Liver (tissue), 9 donors: Measurements from ENCODE around the gene LRRC40. TPM values are rescaled to one million over a fixed set of nuclear protein-coding genes. Genes with fewer than 3 reads are reported as not detected.

Experiments used
- DNase-seq: peaks from one replicate; pipeline ENCODE4 v3.0.0-alpha.2; 2017; ENCODE audit warnings: low spot score
- H3K27ac ChIP-seq, 2 donors: one replicate each; pipeline ENCODE4 v1.7.0; 2013; ENCODE audit warnings: inconsistent platforms in 2 of 2, low read length in 2 of 2, control low read depth in 1 of 2, low read depth in 1 of 2, mild to moderate bottlenecking in 1 of 2
- H3K27me3 ChIP-seq, 4 donors: one replicate each; pipeline versions ENCODE4 v1.6.1 to v1.7.0; 2013; ENCODE audit warnings: low read length in 3 of 4, inconsistent platforms in 1 of 4, mild to moderate bottlenecking in 1 of 4, moderate library complexity in 1 of 4; ENCODE audit not compliant: control insufficient read depth in 4 of 4, insufficient read depth in 4 of 4
- H3K36me3 ChIP-seq, 4 donors: one replicate each; pipeline versions ENCODE4 v1.6.1 to v1.7.0; 2013; ENCODE audit warnings: low read length in 3 of 4, mild to moderate bottlenecking in 3 of 4, low read depth in 1 of 4, moderate library complexity in 1 of 4; ENCODE audit not compliant: control insufficient read depth in 4 of 4, insufficient read depth in 3 of 4
- H3K4me1 ChIP-seq, 4 donors: one replicate each; pipeline versions ENCODE4 v1.6.1 to v1.7.0; 2013; ENCODE audit warnings: low read length in 3 of 4, mild to moderate bottlenecking in 3 of 4, moderate library complexity in 1 of 4; ENCODE audit not compliant: control insufficient read depth in 4 of 4, insufficient read depth in 4 of 4
- H3K4me3 ChIP-seq, 3 donors: one replicate each; pipeline versions ENCODE4 v1.6.1 to v1.7.0; 2013; ENCODE audit warnings: low read length in 3 of 3, control low read depth in 1 of 3, low read depth in 1 of 3, mild to moderate bottlenecking in 1 of 3
- H3K9ac ChIP-seq, 2 donors: one replicate each; pipeline ENCODE4 v1.7.0; 2013; ENCODE audit warnings: low read length in 2 of 2, mild to moderate bottlenecking in 2 of 2, moderate library complexity in 2 of 2, control low read depth in 1 of 2, low read depth in 1 of 2
- H3K9me3 ChIP-seq, 4 donors: one replicate each; pipeline versions ENCODE4 v1.6.1 to v1.7.0; 2013; ENCODE audit warnings: low read length in 3 of 4; ENCODE audit not compliant: control insufficient read depth in 4 of 4
- ATF3 ChIP-seq: IDR thresholded peaks from 2 replicates; pipeline ENCODE4 v1.6.1; 2016; ENCODE audit warnings: antibody characterized with exemption
- EGR1 ChIP-seq, 2 donors: IDR thresholded peaks; 2 replicates each; pipeline ENCODE4 v1.6.1; 2016 to 2018; ENCODE audit warnings: antibody characterized with exemption in 2 of 2, low read depth in 2 of 2
- FOXA1 ChIP-seq: IDR thresholded peaks from 2 replicates; pipeline ENCODE4 v1.6.1; 2016; ENCODE audit warnings: antibody characterized with exemption
- FOXA2 ChIP-seq: IDR thresholded peaks from 2 replicates; pipeline ENCODE4 v1.6.1; 2016; ENCODE audit warnings: antibody characterized with exemption
- GABPA ChIP-seq, 2 donors: IDR thresholded peaks in 1 of 2; conservative IDR thresholded peaks in 1 of 2; 2 replicates each; pipeline ENCODE4 v1.6.1; 2016; ENCODE audit warnings: antibody characterized with exemption in 2 of 2, mild to moderate bottlenecking in 1 of 2, moderate library complexity in 1 of 2
- HNF4A ChIP-seq, 2 donors: conservative IDR thresholded peaks; 2 replicates each; pipeline ENCODE4 v1.6.1; 2016; ENCODE audit warnings: antibody characterized with exemption in 2 of 2, mild to moderate bottlenecking in 2 of 2
- HNF4G ChIP-seq: IDR thresholded peaks from 2 replicates; pipeline ENCODE4 v1.6.1; 2016; ENCODE audit warnings: antibody characterized with exemption
- JUND ChIP-seq, 2 donors: IDR thresholded peaks; 2 replicates each; pipeline ENCODE4 v1.6.1; 2016; ENCODE audit warnings: antibody characterized with exemption in 2 of 2
- MAX ChIP-seq: IDR thresholded peaks from 2 replicates; pipeline ENCODE4 v1.6.1; 2016; ENCODE audit warnings: antibody characterized with exemption
- NR2F2 ChIP-seq: IDR thresholded peaks from 2 replicates; pipeline ENCODE4 v1.6.1; 2016; ENCODE audit warnings: antibody characterized with exemption
- RAD21 ChIP-seq, 2 donors: IDR thresholded peaks; 2 replicates each; pipeline ENCODE4 v1.6.1; 2016; ENCODE audit warnings: antibody characterized with exemption in 2 of 2, mild to moderate bottlenecking in 2 of 2
- REST ChIP-seq: IDR thresholded peaks from 2 replicates; pipeline ENCODE4 v1.6.1; 2016; ENCODE audit warnings: antibody characterized with exemption, mild to moderate bottlenecking
- SP1 ChIP-seq: IDR thresholded peaks from 2 replicates; pipeline ENCODE4 v1.6.1; 2018; ENCODE audit warnings: antibody characterized with exemption, mild to moderate bottlenecking
- YY1 ChIP-seq: IDR thresholded peaks from 2 replicates; pipeline ENCODE4 v1.6.1; 2016; ENCODE audit warnings: antibody characterized with exemption, mild to moderate bottlenecking
- ZBTB33 ChIP-seq: IDR thresholded peaks from 2 replicates; pipeline ENCODE4 v1.6.1; 2016; ENCODE audit warnings: antibody characterized with exemption
- WGBS: extraction: QIAGEN DNeasy Blood & Tissue Kit; methylation state at CpG from one replicate; pipeline ENCODE4 v1.1.7; 2013; 5-methylcytosine and 5-hydroxymethylcytosine counted together
- polyA plus RNA-seq, 2 donors: library from polyadenylated mRNA; stranded (reverse) in 1 of 2; unstranded in 1 of 2; fragments of 200-250 nt in 1 of 2; fragments of >200 nt in 1 of 2; fragmentation: Nextera tagmentation in 1 of 2; extraction: Ambion mirVana in 1 of 2; gene quantifications; one replicate each; pipeline versions ENCODE4 v1.2.1 to v1.2.3, GENCODE V29; 2013 to 2015
- total RNA-seq, 2 donors: library from RNA; depleted of rRNA; stranded (reverse); fragments of >200 nt; gene quantifications; one replicate each; pipeline ENCODE4 v1.2.3, GENCODE V29; 2014
- donor health status: healthy.
- donor health status: healthy.
- donor health status: healthy.
- donor health status: healthy.
- donor health status: healthy.

Gene LRRC40
- total and polyA plus RNA-seq, 4 donors: 6.6 to 15.8 (median 10.6) TPM

- Histone ChIP-seq H3K9me3 (no peaks in the 10 kb centered on the region), H3K4me1 (no peaks in the 10 kb centered on the region), H3K9ac (no peak overlapping the region), H3K4me3 (no peak overlapping the region), H3K27me3 (peaks cover 0 to 2% (median 0%) of the 10 kb centered on the region in 4 donors), H3K36me3 (no peaks in the 10 kb centered on the region), H3K27ac (no peak overlapping the region)
- TF ChIP-seq YY1 (no peak), HNF4G (no peak), EGR1 (IDR thresholded peaks at IDR 0.05; ENCODE audit: low read depth in 2 of 2) (no peak), RAD21 (IDR thresholded peaks at IDR 0.05) (no peak)
- WGBS: 81% methylated on average over 3 of the region's 3 CpGs
- no peak for DNase-seq
Observed at GRCh38 chr1:70115315-70115714, 90.1 kb downstream of the LRRC40 start.

GRCh38 chr1:70112838-70113237 is 92.5 kb downstream of the LRRC40 start:
- no peaks in the 10 kb centered on the region for H3K9me3 ChIP-seq
- TF ChIP-seq ATF3 (no peak), SP1 (no peak), YY1 (no peak), NR2F2 (no peak), REST (no peak), FOXA2 (no peak), HNF4A (conservative IDR thresholded peaks at IDR 0.05) (no peak), FOXA1 (no peak), JUND (IDR thresholded peaks at IDR 0.05) (no peak), ZBTB33 (no peak), MAX (no peak), GABPA (IDR thresholded peaks at IDR 0.05 in 1 of 2, conservative IDR thresholded peaks at IDR 0.05 in 1 of 2) (no peak), RAD21 (IDR thresholded peaks at IDR 0.05) (no peak), EGR1 (IDR thresholded peaks at IDR 0.05; ENCODE audit: low read depth in 2 of 2) (no peak), HNF4G (no peak)
- H3K36me3 ChIP-seq: no peaks in the 10 kb centered on the region
- H3K27me3 ChIP-seq: peaks cover 0 to 2% (median 0%) of the 10 kb centered on the region in 4 donors
- no peak overlapping the region for H3K4me3 ChIP-seq
- H3K27ac ChIP-seq: no peak overlapping the region
- no peaks in the 10 kb centered on the region for H3K4me1 ChIP-seq
- H3K9ac ChIP-seq: no peak overlapping the region
- 76% methylated on average over 5 of the region's 5 CpGs for WGBS
- DNase-seq: no peak
